WTC11 (cell line): ENCODE data around the gene C19orf44. TPM values are rescaled to one million over a fixed set of nuclear protein-coding genes. Genes with fewer than 3 reads are reported as not detected.

Experiments
- ATAC-seq: fragments of 200-7000 bp; cut with Tn5 transposase; 2 replicates; pipeline ENCODE4 v1.10.0; 2021; ENCODE audit warnings: mild to moderate bottlenecking, moderate library complexity
- CTCF ChIA-PET: fragments of 300-600 bp; sonication (Branson Sonifier 250); formaldehyde crosslinking; loops from one replicate; lab custom pipeline; 2021; ENCODE audit warnings: antibody characterized with exemption; lab: Charles Lee
- POLR2A ChIA-PET: fragments of 350-600 bp; sonication (Branson Sonifier 250); formaldehyde crosslinking; loops from one replicate; lab custom pipeline; 2021; ENCODE audit warnings: antibody characterized with exemption; lab: Charles Lee
- DNase-seq: peaks from one replicate; pipeline ENCODE4 v3.0.0; 2021; ENCODE audit warnings: low spot score
- H3K27ac Mint-ChIP-seq: 2 replicates; pipeline ENCODE4 v1.8.0; 2021; ENCODE audit warnings: mixed read lengths
- H3K27me3 Mint-ChIP-seq: 2 replicates; pipeline ENCODE4 v1.8.0; 2021; ENCODE audit warnings: low read depth, mild to moderate bottlenecking, moderate library complexity, mixed read lengths
- H3K36me3 Mint-ChIP-seq: 2 replicates; pipeline ENCODE4 v1.8.0; 2021; ENCODE audit warnings: mixed read lengths
- H3K4me1 Mint-ChIP-seq: 2 replicates; pipeline ENCODE4 v1.8.0; 2022; ENCODE audit warnings: mixed read lengths
- H3K4me3 Mint-ChIP-seq: 2 replicates; pipeline ENCODE4 v1.8.0; 2021; ENCODE audit warnings: mild to moderate bottlenecking, moderate library complexity, mixed read lengths
- H3K9me3 Mint-ChIP-seq: 2 replicates; pipeline ENCODE4 v1.8.0; 2021; ENCODE audit warnings: mixed read lengths
- AFF4 ChIP-seq: sonication (generic); formaldehyde crosslinking; IDR thresholded peaks from 2 replicates; pipeline ENCODE4 v1.8.1; 2023; ENCODE audit warnings: mild to moderate bottlenecking, missing genetic modification reagents, borderline replicate concordance
- ARID4B ChIP-seq: sonication (generic); formaldehyde crosslinking; IDR thresholded peaks from 2 replicates; pipeline ENCODE4 v1.8.0; 2023; ENCODE audit warnings: missing genetic modification reagents, mild to moderate bottlenecking, borderline replicate concordance
- ATF2 ChIP-seq: sonication (generic); formaldehyde crosslinking; IDR thresholded peaks from 2 replicates; pipeline ENCODE4 v1.8.1; 2022; ENCODE audit warnings: low read depth, missing genetic modification reagents, borderline replicate concordance
- ATF3 ChIP-seq: sonication (generic); formaldehyde crosslinking; conservative IDR thresholded peaks from 2 replicates; pipeline ENCODE4 v1.8.1; 2022; ENCODE audit warnings: mild to moderate bottlenecking, missing genetic modification reagents
- ATF6 ChIP-seq: sonication (generic); formaldehyde crosslinking; IDR thresholded peaks from 2 replicates; pipeline ENCODE4 v1.8.1; 2023; ENCODE audit warnings: mild to moderate bottlenecking, missing genetic modification reagents
- CBFB ChIP-seq: sonication (generic); formaldehyde crosslinking; IDR thresholded peaks from 2 replicates; pipeline ENCODE4 v1.8.1; 2022; ENCODE audit warnings: mild to moderate bottlenecking, low read depth, missing genetic modification reagents
- EMX1 ChIP-seq: fragments of 250-450 bp; sonication (Bioruptor Pico); IDR thresholded peaks from 2 replicates; pipeline ENCODE4 v1.8.0; 2021; ENCODE audit warnings: mild to moderate bottlenecking
- GRHL2 ChIP-seq: fragments of 250-450 bp; sonication (Bioruptor Pico); IDR thresholded peaks from 2 replicates; pipeline ENCODE4 v1.8.0; 2022; ENCODE audit warnings: mild to moderate bottlenecking, moderate library complexity; ENCODE audit not compliant: insufficient replicate concordance, severe bottlenecking
- JUN ChIP-seq: sonication (generic); formaldehyde crosslinking; IDR thresholded peaks from 2 replicates; pipeline ENCODE4 v1.8.0; 2023; ENCODE audit warnings: mild to moderate bottlenecking, missing genetic modification reagents
- NFE2L1 ChIP-seq: sonication (generic); formaldehyde crosslinking; IDR thresholded peaks from 2 replicates; pipeline ENCODE4 v1.8.1; 2023; ENCODE audit warnings: missing genetic modification reagents
- RORB ChIP-seq: fragments of 250-450 bp; sonication (Bioruptor Pico); IDR thresholded peaks from 2 replicates; pipeline ENCODE4 v1.9.0; 2021; ENCODE audit warnings: mild to moderate bottlenecking
- SMAD4 ChIP-seq: sonication (generic); formaldehyde crosslinking; IDR thresholded peaks from 2 replicates; pipeline ENCODE4 v1.8.0; 2022; ENCODE audit warnings: mild to moderate bottlenecking, missing genetic modification reagents
- SOX15 ChIP-seq: fragments of 250-450 bp; sonication (Bioruptor Pico); IDR thresholded peaks from 2 replicates; pipeline ENCODE4 v1.9.0; 2021; ENCODE audit warnings: mild to moderate bottlenecking
- TCF7 ChIP-seq: sonication (generic); formaldehyde crosslinking; IDR thresholded peaks from 2 replicates; pipeline ENCODE4 v1.8.0; 2022; ENCODE audit warnings: mild to moderate bottlenecking, low read depth, missing genetic modification reagents, moderate library complexity
- TEAD1 ChIP-seq: sonication (generic); formaldehyde crosslinking; IDR thresholded peaks from 2 replicates; pipeline ENCODE4 v1.8.0; 2022; ENCODE audit warnings: mild to moderate bottlenecking, missing genetic modification reagents
- ZBTB43 ChIP-seq: sonication (generic); formaldehyde crosslinking; IDR thresholded peaks from 2 replicates; pipeline ENCODE4 v1.8.1; 2023; ENCODE audit warnings: mild to moderate bottlenecking, missing genetic modification reagents
- ZNF121 ChIP-seq: sonication (generic); formaldehyde crosslinking; IDR thresholded peaks from 2 replicates; pipeline ENCODE4 v1.8.0; 2023; ENCODE audit warnings: missing genetic modification reagents
- ZNF232 ChIP-seq: sonication (generic); formaldehyde crosslinking; IDR thresholded peaks from 2 replicates; pipeline ENCODE4 v1.8.0; 2022; ENCODE audit warnings: mild to moderate bottlenecking, missing genetic modification reagents
- ZNF423 ChIP-seq: fragments of 250-450 bp; sonication (Bioruptor Pico); IDR thresholded peaks from 2 replicates; pipeline ENCODE4 v2.1.2; 2022; ENCODE audit warnings: mild to moderate bottlenecking, moderate library complexity
- ZNF425 ChIP-seq: fragments of 250-450 bp; sonication (Bioruptor Pico); conservative IDR thresholded peaks from 2 replicates; pipeline ENCODE4 v1.9.0; 2021; ENCODE audit warnings: mild to moderate bottlenecking
- ZNF671 ChIP-seq: fragments of 250-450 bp; sonication (Bioruptor Pico); IDR thresholded peaks from 2 replicates; pipeline ENCODE4 v1.8.0; 2021; ENCODE audit warnings: mild to moderate bottlenecking
- total RNA-seq: library from RNA; stranded (reverse); gene quantifications from 3 replicates; pipeline ENCODE4 v1.2.3, GENCODE V29; 2021

Gene C19orf44
- total RNA-seq, 1 experiment from 2014 or later: 4.1 TPM

- TF ChIP-seq ZNF671: no peak
- TF ChIP-seq ZBTB43 (CRISPR knock-in tag): no peak
- TF ChIP-seq ATF6: no peak
Observed at GRCh38 chr19:16520986-16521624, 24.9 kb downstream of the C19orf44 start (continued).

GRCh38 chr19:16521715-16522289 is 25.6 kb downstream of the C19orf44 start:
- POLR2A ChIA-PET: no interaction called here
- Mint-ChIP-seq H3K27ac (no peak overlapping the region), H3K4me1 (no peaks in the 10 kb centered on the region), H3K36me3 (peaks cover 63% of the 10 kb centered on the region), H3K9me3 (no peaks in the 10 kb centered on the region), H3K27me3 (no peaks in the 10 kb centered on the region), H3K4me3 (no peak overlapping the region)
- TF ChIP-seq JUN (CRISPR knock-in tag) (no peak), CBFB (CRISPR knock-in tag) (no peak), ATF2 (no peak), SOX15 (CRISPR knock-in tag) (no peak), ZNF425 (no peak), NFE2L1 (CRISPR knock-in tag) (no peak), SMAD4 (no peak), GRHL2 (CRISPR knock-in tag) (no peak), ATF3 (CRISPR knock-in tag) (no peak), AFF4 (no peak), TCF7 (CRISPR knock-in tag) (no peak), EMX1 (CRISPR knock-in tag) (no peak), RORB (CRISPR knock-in tag) (no peak), ARID4B (no peak), ZNF232 (CRISPR knock-in tag) (no peak), TEAD1 (no peak), ZNF423 (CRISPR knock-in tag) (no peak), ZNF121 (CRISPR knock-in tag) (no peak)
- DNase-seq: no peak
- no peak for ATAC-seq
- CTCF ChIA-PET: no interaction called here
